HG02970 (cell line): Measurements from ENCODE around the gene MIOS.
A peak's percentile ranks its signal among the peaks of the same experiment; 100 is the strongest.
"Not testable (repeated sequence)": the region's sequence is repeated elsewhere in the genome, so short reads cannot be mapped to it uniquely, and the experiment has no call there.

Experiments
- ATAC-seq: cut with Tn5 transposase; IDR thresholded peaks from one replicate; pipeline ENCODE4 v1.9.1; 2021; ENCODE audit warnings: mild to moderate bottlenecking, moderate library complexity, moderate number of reproducible peaks; ENCODE audit not compliant: unreplicated experiment, low FRiP score

Gene MIOS

GRCh38 chr7:7554021-7554432, 12.7 kb upstream of the MIOS start:
- ATAC-seq: no peak

DNA sequence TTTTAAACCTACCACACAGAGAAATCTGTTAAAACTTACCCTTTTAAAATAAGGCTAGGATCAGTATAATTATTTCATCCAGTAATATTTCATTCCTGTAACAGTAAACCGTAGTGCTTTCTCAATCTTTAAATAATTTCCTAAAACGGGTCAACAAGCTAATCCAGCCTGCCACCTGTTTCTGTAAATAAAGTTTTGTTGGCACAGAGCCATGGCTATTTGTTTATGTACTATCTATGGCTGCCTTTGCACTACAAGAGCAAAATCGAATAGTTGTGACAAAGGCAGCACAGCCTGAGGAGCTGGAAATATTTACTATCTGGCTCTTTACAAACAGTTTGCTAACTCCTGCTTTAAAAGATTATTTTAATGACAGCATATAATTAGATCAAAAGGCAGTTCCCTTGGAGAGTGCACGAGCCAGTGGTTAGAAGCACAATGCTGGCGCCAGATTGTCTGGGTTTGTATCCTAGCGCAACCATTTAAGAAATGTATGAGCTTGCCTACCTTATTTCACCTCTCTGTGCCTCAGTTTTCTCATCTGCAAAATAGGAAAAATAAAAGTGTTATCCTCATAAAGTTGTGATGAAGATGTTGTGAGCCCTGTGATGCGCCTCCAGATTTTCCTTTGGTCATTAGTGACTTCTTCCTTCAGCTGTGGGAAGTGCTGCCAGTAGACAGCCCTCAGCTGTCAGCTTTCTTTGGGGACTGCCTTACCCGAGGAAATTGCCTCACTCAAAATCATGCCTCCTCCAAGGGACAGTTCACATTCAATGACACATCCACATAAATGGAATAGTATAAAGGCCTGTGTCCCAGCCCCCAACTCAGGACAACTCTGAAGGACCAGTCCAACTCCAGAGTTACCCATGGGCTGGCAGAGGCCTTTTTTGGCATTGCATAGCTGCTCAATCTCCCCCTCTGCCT, 11.8 kb upstream of the MIOS start:
- ATAC-seq: no peak

GRCh38 chr7:7556852-7557251, 9.8 kb upstream of the MIOS start:
- ATAC-seq: no peak

- ATAC-seq: no peak
These were observed 9.4 kb upstream of the MIOS start for GRCh38 chr7:7557252-7557651.

- not testable (repeated sequence) for ATAC-seq
These were observed 5.1 kb upstream of the MIOS start for GRCh38 chr7:7561591-7561990.

GRCh38 chr7:7562736-7563135, 3.9 kb upstream of the MIOS start:
- ATAC-seq: no peak

GRCh38 chr7:7563269-7563668, 3.4 kb upstream of the MIOS start:
- no peak for ATAC-seq

DNA sequence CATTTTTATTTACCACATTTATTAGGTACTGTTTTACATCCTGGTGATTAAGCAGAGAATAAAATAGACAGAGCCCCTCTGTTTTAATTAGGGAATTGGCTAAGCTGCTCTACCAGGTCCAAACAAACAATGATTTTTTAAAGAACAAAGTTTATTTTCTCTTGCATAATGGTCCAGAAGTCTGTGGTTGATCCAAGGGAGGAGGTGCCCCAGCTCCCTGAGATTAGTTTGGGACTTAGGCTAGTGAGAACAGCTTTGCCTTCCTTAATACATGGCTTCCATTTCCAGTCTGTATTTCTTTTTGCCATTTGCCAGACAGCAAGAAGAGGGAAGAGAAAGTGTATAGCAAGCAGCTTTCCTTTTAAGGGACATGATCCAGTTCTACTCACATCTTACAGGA, 2.9 kb upstream of the MIOS start:
- ATAC-seq: no peak

- ATAC-seq: no peak
These were observed 2.3 kb upstream of the MIOS start for GRCh38 chr7:7564323-7564780.

DNA sequence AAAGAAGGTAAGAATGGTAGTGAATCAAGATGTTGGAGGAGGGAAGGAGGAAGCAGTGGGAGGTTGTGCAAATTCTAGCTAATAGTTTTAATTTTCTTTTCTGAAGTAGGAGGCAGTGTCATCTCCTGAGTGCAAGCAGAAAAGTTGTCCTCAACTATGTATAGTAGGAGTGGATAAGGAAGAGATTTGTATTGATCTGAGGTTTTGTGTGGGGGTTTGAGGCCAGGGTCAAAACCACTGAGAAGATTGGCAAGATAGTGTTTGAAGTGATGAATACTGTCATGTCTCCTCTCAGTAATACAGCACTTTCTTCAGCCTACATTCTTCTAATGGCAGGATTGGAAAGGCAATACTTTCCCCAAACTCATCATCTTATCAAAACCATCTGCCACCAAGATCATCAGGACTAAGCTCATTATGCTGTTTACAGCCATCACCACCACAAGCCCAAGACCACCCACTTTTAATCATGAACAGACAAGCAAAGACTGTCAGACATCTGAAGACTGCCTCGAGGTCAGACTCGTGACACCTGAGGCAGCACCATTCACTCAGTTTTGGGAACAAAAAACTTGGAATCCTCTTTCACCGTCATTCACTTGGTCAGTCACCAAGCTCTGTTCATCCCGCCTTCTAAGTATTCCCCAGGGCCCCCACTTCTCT, 1.5 kb upstream of the MIOS start:
- ATAC-seq: no peak

DNA sequence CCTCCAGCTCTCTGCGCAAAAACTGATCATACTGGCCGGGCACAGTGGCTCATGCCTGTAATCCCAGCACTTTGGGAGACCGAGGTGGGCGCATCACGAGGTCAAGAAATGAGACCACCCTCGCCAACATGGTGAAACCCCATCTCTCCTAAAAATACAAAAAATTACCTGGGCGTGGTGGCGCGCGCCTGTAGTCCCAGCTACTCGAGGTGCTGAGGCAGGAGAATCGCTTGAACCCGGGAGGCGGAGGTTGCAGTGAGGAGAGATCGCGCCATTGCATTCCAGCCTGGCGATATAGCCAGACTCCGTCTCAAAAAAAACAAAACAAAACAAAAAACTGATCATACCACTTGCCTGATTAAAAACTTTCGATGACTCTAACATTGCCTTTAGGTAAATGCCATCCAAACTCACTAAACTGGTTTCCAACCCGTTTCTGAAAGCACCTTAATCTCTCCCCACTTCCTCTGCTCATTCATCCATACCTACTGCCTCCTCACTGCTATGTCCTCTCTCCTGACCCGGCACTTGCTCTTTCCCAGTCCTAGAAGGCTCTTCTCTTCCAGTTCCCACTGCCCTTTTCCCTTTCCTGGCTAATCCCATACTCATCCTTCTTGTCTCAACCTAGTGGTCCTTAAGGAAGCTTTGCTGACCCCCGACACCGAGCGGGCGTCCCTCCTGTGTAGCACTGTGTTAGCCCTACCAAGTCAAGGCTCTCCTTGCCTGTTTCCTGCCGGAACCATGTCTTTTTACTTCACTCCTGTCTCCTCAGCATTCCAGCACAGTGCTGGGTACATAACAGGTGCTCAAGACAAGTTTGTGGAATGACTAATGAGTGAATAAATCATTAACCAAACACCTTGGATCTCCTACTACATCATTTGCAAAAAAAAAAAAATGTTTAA, 686 bp upstream of the MIOS start:
- ATAC-seq: peak; percentile 26

DNA sequence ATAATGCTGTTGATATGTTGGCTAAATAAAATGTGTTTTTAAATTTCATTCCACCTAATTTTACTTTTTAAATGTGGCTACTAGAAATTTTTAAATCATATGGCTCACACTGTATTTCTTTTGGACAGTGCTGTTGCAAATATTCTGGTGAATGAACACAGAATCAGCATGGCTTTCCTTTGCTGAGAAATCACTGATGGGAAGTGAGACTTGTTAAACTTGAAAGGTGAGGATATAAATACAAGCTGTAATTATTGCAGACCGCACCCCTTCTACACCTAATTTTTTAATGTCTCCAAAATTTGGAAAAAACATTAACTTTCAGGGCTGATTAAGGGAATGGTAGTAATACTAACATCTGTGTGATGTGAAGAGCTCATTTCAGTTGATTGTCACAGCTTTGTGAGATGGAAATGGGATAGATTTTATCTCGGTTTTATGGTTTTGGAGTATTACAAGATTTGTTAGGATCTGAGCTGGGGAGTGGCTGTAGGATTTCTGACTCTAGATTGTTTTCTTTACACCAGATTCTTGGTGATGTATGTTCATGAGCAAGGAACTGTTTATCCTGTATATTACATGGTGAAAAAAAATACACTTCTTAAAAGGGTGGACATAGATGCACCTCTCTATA, 1.3 kb downstream of the MIOS start:
- no peak for ATAC-seq

GRCh38 chr7:7568553-7568952, 1.9 kb downstream of the MIOS start:
- ATAC-seq: no peak

- no peak for ATAC-seq
These were observed 2.4 kb downstream of the MIOS start for GRCh38 chr7:7569081-7569527.

GRCh38 chr7:7569615-7570014, 2.9 kb downstream of the MIOS start:
- no peak for ATAC-seq

DNA sequence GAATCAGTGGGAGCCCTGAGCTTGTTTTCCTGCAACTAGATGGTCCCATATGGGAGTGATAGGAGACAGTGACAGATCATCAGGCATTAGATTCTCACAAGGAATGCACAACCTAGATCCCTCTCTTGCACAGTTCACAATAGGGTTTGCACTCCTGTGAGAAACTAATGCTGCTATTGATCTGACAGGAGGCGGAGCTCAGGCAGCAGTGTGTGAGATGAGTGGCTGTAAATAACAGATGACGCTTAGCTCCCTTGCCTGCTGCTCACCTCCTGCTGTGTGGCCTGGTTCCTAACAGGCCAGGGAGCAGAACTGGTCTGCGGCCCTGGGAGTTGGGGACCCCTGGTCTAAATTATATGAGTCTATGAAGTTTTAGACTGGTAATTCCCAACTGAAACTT, 3.9 kb downstream of the MIOS start:
- ATAC-seq: no peak

GRCh38 chr7:7573701-7574100, 7.0 kb downstream of the MIOS start:
- ATAC-seq: no peak

DNA sequence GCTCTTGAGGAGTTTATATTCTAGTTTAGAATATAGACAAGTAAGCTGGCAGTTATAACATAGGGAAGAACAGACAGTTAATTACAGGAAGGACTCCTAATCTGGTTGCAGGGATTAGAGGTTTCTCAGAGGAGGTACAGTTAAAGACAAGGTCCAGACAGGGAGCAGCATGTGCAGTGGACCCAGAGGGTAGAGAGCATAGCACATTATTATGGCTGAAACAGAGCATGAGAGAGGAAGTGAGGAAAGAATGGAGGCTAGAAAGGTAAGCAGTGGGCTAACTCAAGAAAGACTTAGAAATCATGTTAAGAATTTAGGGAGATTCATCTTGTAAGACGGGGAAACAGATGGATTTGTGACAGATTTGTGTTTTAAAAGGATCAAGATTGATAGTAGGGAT, 9.7 kb downstream of the MIOS start:
- ATAC-seq: no peak

- ATAC-seq: no peak
These were observed 11.2 kb downstream of the MIOS start for GRCh38 chr7:7577888-7578287.

- no peak for ATAC-seq
These were observed 13.0 kb downstream of the MIOS start for GRCh38 chr7:7579638-7580037.
